Measurements from ENCODE around the gene FANCI. TPM values are rescaled to one million over a fixed set of nuclear protein-coding genes. Genes with fewer than 3 reads are reported as not detected.
A peak's percentile ranks its signal among the peaks of the same experiment; 100 is the strongest.

FANCI gene
- total and polyA plus RNA-seq, 2 of the 13 experiments (the other 11 are each of a cell fraction or from before 2014, with no cell fraction given): 15.7 to 68.8 TPM

DNA sequence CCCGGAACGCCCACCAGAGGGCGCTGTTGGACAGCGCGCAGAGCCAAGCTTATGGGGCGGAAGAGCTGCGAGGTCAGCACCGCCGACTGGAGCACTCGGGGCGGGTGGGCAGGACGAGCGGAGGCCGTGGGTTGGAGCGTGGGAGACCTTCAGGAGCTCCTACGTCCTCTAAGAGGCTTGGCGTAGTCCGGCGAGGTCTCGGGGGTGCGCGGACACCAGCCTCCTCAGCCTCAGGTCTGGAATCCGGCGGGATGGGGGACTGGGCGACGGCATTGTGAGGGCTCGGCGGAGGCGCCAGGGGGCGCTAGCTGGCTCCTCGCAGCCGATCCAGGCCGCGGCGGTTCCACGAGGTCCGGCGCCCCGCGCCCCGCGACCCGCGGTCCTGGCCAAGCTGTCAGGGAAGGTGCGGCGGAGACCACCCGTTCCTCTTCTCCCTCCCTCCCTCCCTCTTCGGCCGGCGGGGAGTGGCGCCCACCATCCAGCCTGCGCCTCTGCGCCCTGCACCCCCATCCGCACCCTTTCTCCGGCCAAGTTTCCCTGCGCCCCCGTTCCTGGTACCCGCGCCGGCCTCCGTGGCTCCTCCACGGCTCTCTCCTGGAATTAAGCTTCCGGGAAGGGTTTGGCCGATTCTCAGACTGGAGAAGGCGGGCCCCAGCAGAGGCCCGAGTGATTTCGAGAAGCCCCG lies 115.1 kb downstream of the FANCI start (continued):
- TF ChIP-seq, protein P1, sequence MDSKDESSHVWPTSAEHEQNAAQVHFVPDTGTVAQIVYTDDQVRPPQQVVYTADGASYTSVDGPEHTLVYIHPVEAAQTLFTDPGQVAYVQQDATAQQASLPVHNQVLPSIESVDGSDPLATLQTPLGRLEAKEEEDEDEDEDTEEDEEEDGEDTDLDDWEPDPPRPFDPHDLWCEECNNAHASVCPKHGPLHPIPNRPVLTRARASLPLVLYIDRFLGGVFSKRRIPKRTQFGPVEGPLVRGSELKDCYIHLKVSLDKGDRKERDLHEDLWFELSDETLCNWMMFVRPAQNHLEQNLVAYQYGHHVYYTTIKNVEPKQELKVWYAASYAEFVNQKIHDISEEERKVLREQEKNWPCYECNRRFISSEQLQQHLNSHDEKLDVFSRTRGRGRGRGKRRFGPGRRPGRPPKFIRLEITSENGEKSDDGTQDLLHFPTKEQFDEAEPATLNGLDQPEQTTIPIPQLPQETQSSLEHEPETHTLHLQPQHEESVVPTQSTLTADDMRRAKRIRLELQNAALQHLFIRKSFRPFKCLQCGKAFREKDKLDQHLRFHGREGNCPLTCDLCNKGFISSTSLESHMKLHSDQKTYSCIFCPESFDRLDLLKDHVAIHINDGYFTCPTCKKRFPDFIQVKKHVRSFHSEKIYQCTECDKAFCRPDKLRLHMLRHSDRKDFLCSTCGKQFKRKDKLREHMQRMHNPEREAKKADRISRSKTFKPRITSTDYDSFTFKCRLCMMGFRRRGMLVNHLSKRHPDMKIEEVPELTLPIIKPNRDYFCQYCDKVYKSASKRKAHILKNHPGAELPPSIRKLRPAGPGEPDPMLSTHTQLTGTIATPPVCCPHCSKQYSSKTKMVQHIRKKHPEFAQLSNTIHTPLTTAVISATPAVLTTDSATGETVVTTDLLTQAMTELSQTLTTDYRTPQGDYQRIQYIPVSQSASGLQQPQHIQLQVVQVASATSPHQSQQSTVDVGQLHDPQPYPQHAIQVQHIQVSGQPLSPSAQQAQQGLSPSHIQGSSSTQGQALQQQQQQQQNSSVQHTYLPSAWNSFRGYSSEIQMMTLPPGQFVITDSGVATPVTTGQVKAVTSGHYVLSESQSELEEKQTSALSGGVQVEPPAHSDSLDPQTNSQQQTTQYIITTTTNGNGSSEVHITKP (CRISPR knock-in tag; IDR thresholded peaks at IDR 0.05; ENCODE audit: low read depth): peak; percentile 45; the same call in 1 of the 2 replicates
- peak; percentile 47 for TF ChIP-seq ZNF777 (CRISPR knock-in tag; IDR thresholded peaks at IDR 0.05)
- TF ChIP-seq KDM4B (CRISPR knock-in tag; IDR thresholded peaks at IDR 0.05): 0 out of 2 replicates have a peak, but pooled peaks have one; percentile 13
- TF ChIP-seq, protein P2, sequence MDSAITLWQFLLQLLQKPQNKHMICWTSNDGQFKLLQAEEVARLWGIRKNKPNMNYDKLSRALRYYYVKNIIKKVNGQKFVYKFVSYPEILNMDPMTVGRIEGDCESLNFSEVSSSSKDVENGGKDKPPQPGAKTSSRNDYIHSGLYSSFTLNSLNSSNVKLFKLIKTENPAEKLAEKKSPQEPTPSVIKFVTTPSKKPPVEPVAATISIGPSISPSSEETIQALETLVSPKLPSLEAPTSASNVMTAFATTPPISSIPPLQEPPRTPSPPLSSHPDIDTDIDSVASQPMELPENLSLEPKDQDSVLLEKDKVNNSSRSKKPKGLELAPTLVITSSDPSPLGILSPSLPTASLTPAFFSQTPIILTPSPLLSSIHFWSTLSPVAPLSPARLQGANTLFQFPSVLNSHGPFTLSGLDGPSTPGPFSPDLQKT (CRISPR knock-in tag; IDR thresholded peaks at IDR 0.05; ENCODE audit: borderline replicate concordance): no peak
- no peak for TF ChIP-seq HCFC1 (IDR thresholded peaks at IDR 0.05; ENCODE audit: low read depth, low read length)
- TF ChIP-seq RAD21 (CRISPR knock-in tag; IDR thresholded peaks at IDR 0.05): peak; percentile 91
- TF ChIP-seq, protein P3, sequence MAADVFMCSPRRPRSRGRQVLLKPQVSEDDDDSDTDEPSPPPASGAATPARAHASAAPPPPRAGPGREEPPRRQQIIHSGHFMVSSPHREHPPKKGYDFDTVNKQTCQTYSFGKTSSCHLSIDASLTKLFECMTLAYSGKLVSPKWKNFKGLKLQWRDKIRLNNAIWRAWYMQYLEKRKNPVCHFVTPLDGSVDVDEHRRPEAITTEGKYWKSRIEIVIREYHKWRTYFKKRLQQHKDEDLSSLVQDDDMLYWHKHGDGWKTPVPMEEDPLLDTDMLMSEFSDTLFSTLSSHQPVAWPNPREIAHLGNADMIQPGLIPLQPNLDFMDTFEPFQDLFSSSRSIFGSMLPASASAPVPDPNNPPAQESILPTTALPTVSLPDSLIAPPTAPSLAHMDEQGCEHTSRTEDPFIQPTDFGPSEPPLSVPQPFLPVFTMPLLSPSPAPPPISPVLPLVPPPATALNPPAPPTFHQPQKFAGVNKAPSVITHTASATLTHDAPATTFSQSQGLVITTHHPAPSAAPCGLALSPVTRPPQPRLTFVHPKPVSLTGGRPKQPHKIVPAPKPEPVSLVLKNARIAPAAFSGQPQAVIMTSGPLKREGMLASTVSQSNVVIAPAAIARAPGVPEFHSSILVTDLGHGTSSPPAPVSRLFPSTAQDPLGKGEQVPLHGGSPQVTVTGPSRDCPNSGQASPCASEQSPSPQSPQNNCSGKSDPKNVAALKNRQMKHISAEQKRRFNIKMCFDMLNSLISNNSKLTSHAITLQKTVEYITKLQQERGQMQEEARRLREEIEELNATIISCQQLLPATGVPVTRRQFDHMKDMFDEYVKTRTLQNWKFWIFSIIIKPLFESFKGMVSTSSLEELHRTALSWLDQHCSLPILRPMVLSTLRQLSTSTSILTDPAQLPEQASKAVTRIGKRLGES (CRISPR knock-in tag; IDR thresholded peaks at IDR 0.05; ENCODE audit: borderline replicate concordance): no peak
- TF ChIP-seq SAP130 (CRISPR knock-in tag; IDR thresholded peaks at IDR 0.05; ENCODE audit: low read depth): 0 out of 2 replicates have a peak, but pooled peaks have one; percentile 17
- 0 out of 2 replicates have a peak, but pooled peaks have one; percentile 22 for TF ChIP-seq BRD4 (CRISPR knock-in tag; IDR thresholded peaks at IDR 0.05)
- TF ChIP-seq HIVEP1 (CRISPR knock-in tag; IDR thresholded peaks at IDR 0.05): peak; percentile 52; the same call in 1 of the 2 replicates
- 0 out of 2 replicates have a peak, but pooled peaks have one; percentile 22 for TF ChIP-seq GATAD2A (CRISPR knock-in tag; IDR thresholded peaks at IDR 0.05)
- peak; percentile 74; the same call in 1 of the 2 replicates for TF ChIP-seq GABPB1 (CRISPR knock-in tag; IDR thresholded peaks at IDR 0.05)
- TF ChIP-seq TBX3 (IDR thresholded peaks at IDR 0.05; ENCODE audit: borderline replicate concordance): no peak
- TF ChIP-seq, protein P4, sequence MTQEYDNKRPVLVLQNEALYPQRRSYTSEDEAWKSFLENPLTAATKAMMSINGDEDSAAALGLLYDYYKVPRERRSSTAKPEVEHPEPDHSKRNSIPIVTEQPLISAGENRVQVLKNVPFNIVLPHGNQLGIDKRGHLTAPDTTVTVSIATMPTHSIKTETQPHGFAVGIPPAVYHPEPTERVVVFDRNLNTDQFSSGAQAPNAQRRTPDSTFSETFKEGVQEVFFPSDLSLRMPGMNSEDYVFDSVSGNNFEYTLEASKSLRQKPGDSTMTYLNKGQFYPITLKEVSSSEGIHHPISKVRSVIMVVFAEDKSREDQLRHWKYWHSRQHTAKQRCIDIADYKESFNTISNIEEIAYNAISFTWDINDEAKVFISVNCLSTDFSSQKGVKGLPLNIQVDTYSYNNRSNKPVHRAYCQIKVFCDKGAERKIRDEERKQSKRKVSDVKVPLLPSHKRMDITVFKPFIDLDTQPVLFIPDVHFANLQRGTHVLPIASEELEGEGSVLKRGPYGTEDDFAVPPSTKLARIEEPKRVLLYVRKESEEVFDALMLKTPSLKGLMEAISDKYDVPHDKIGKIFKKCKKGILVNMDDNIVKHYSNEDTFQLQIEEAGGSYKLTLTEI (CRISPR knock-in tag; conservative IDR thresholded peaks at IDR 0.05): no peak
- TF ChIP-seq, protein P5, sequence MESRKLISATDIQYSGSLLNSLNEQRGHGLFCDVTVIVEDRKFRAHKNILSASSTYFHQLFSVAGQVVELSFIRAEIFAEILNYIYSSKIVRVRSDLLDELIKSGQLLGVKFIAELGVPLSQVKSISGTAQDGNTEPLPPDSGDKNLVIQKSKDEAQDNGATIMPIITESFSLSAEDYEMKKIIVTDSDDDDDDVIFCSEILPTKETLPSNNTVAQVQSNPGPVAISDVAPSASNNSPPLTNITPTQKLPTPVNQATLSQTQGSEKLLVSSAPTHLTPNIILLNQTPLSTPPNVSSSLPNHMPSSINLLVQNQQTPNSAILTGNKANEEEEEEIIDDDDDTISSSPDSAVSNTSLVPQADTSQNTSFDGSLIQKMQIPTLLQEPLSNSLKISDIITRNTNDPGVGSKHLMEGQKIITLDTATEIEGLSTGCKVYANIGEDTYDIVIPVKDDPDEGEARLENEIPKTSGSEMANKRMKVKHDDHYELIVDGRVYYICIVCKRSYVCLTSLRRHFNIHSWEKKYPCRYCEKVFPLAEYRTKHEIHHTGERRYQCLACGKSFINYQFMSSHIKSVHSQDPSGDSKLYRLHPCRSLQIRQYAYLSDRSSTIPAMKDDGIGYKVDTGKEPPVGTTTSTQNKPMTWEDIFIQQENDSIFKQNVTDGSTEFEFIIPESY (CRISPR knock-in tag; IDR thresholded peaks at IDR 0.05): 0 out of 2 replicates have a peak, but pooled peaks have one; percentile 23
- no peak for TF ChIP-seq ETV6 (CRISPR knock-in tag; conservative IDR thresholded peaks at IDR 0.05)
- no peak for TF ChIP-seq FOSL1 (CRISPR knock-in tag; IDR thresholded peaks at IDR 0.05; ENCODE audit: borderline replicate concordance)

Measured in HepG2 (cell line).